HepG2 (cell line): ENCODE measurements around the gene FAM222B. TPM values are rescaled to one million over a fixed set of nuclear protein-coding genes. Genes with fewer than 3 reads are reported as not detected.

Experiments
- ATF1 ChIP-seq: IDR thresholded peaks from 2 replicates; pipeline ENCODE4 v1.6.1; 2016; ENCODE audit warnings: mild to moderate bottlenecking, control low read depth
- GRHL1 ChIP-seq: sonication (generic); formaldehyde crosslinking; conservative IDR thresholded peaks from 2 replicates; pipeline ENCODE4 v1.8.0; 2022; ENCODE audit warnings: missing genetic modification reagents
- HCFC1 ChIP-seq: fragments of 150-350 bp; IDR thresholded peaks from 2 replicates; pipeline ENCODE4 v1.6.1; 2014; ENCODE audit warnings: low read depth, low read length
- HNRNPUL1 ChIP-seq: fragments of 200-400 bp; formaldehyde crosslinking; IDR thresholded peaks from 2 replicates; pipeline ENCODE4 v1.6.1; 2017; ENCODE audit warnings: low read depth, mild to moderate bottlenecking, low read length, moderate library complexity
- MLXIP ChIP-seq: sonication (generic); formaldehyde crosslinking; IDR thresholded peaks from 2 replicates; pipeline ENCODE4 v1.9.0; 2021; ENCODE audit warnings: missing genetic modification reagents, borderline replicate concordance
- SALL2 ChIP-seq: sonication (generic); formaldehyde crosslinking; IDR thresholded peaks from 2 replicates; pipeline ENCODE4 v1.8.1; 2023; ENCODE audit warnings: mild to moderate bottlenecking, missing genetic modification reagents, inconsistent platforms
- SETDB1 ChIP-seq: sonication (generic); formaldehyde crosslinking; IDR thresholded peaks from 2 replicates; pipeline ENCODE4 v1.5.1; 2020; ENCODE audit warnings: missing genetic modification reagents, mild to moderate bottlenecking, borderline replicate concordance
- SRY ChIP-seq: sonication (generic); formaldehyde crosslinking; IDR thresholded peaks from 2 replicates; pipeline ENCODE4 v1.8.0; 2022; ENCODE audit warnings: mild to moderate bottlenecking, missing genetic modification reagents
- TERF1 ChIP-seq: sonication (generic); formaldehyde crosslinking; IDR thresholded peaks from 2 replicates; pipeline ENCODE4 v1.8.0; 2022; ENCODE audit warnings: mild to moderate bottlenecking, missing genetic modification reagents, moderate library complexity
- U2AF2 ChIP-seq: fragments of 200-400 bp; formaldehyde crosslinking; IDR thresholded peaks from 2 replicates; pipeline ENCODE4 v1.6.1; 2017; ENCODE audit warnings: low read depth, mild to moderate bottlenecking, low read length
- XRCC5 ChIP-seq: fragments of 200-400 bp; formaldehyde crosslinking; optimal IDR thresholded peaks from 2 replicates; pipeline ENCODE3; 2017; ENCODE audit warnings: mild to moderate bottlenecking, low read length
- YEATS2 ChIP-seq: sonication (generic); formaldehyde crosslinking; IDR thresholded peaks from 2 replicates; pipeline ENCODE4 v1.4.0; 2020; ENCODE audit warnings: missing genetic modification reagents, borderline replicate concordance
- ZBTB33 ChIP-seq: sonication (generic); formaldehyde crosslinking; IDR thresholded peaks from 2 replicates; pipeline ENCODE4 v1.4.0; 2020; ENCODE audit warnings: missing genetic modification reagents
- ZNF232 ChIP-seq: sonication (generic); formaldehyde crosslinking; IDR thresholded peaks from 2 replicates; pipeline ENCODE4 v1.4.0; 2020; ENCODE audit warnings: missing genetic modification reagents, borderline replicate concordance
- ZNF296 ChIP-seq: sonication (generic); formaldehyde crosslinking; conservative IDR thresholded peaks from 2 replicates; pipeline ENCODE4 v1.5.0; 2020; ENCODE audit warnings: mild to moderate bottlenecking, missing genetic modification reagents
- ZNF326 ChIP-seq: sonication (generic); formaldehyde crosslinking; IDR thresholded peaks from 2 replicates; pipeline ENCODE4 v1.4.0; 2020; ENCODE audit warnings: missing genetic modification reagents, borderline replicate concordance
- ZNF34 ChIP-seq: sonication (generic); formaldehyde crosslinking; IDR thresholded peaks from 2 replicates; pipeline ENCODE4 v1.4.0; 2020; ENCODE audit warnings: mild to moderate bottlenecking, missing genetic modification reagents, borderline replicate concordance
- ZNF800 ChIP-seq: sonication (generic); formaldehyde crosslinking; IDR thresholded peaks from 2 replicates; pipeline ENCODE4 v1.4.0; 2020; ENCODE audit warnings: missing genetic modification reagents
- polyA plus RNA-seq, 8 experiments: library from polyadenylated mRNA; depleted of rRNA in 3 of 8; stranded (reverse) in 7 of 8; unstranded in 1 of 8; fragments of >200 nt; fragmentation: Illumina TruSeq in 4 of 8; extraction: Trizol in 4 of 8; gene quantifications; 2 replicates each; pipeline versions ENCODE4 v1.2.1 to v1.2.3, GENCODE V29; 2011 to 2016; ENCODE audit warnings: low read depth in 4 of 8, missing spikeins in 1 of 8, mixed read lengths in 1 of 8; ENCODE audit not compliant: insufficient read depth in 1 of 8
- total RNA-seq, 5 experiments: library from RNA; depleted of rRNA; stranded (reverse); fragments of >200 nt; fragmentation: Illumina TruSeq; extraction: Trizol; gene quantifications; 2 replicates each; pipeline ENCODE4 v1.2.3, GENCODE V29; 2016; ENCODE audit warnings: low read depth in 1 of 5

Gene FAM222B
- total and polyA plus RNA-seq, 2 of the 13 experiments (the other 11 are each of a cell fraction or from before 2014, with no cell fraction given): 3.5 to 7.3 TPM

- TF ChIP-seq SRY (CRISPR knock-in tag): no peak; the same call in 1 of the 2 replicates
- TF ChIP-seq HNRNPUL1: no peak
- peak; percentile 99 for TF ChIP-seq ZNF34 (CRISPR knock-in tag)
- no peak for TF ChIP-seq TERF1
- no peak for TF ChIP-seq SETDB1 (CRISPR knock-in tag)
- no peak; the same call in 1 of the 2 replicates for TF ChIP-seq YEATS2 (CRISPR knock-in tag)
- TF ChIP-seq ZNF296: no peak
- peak; percentile 82 for TF ChIP-seq XRCC5
- TF ChIP-seq GRHL1 (CRISPR knock-in tag): no peak
- TF ChIP-seq SALL2 (CRISPR knock-in tag): peak; percentile 90; the same call in 1 of the 2 replicates
- no peak for TF ChIP-seq ATF1 (CRISPR knock-in tag)
- TF ChIP-seq HCFC1: no peak
- TF ChIP-seq ZNF326: no peak
- TF ChIP-seq MLXIP (CRISPR knock-in tag): no peak
- TF ChIP-seq ZNF232 (CRISPR knock-in tag): no peak
- TF ChIP-seq U2AF2: no peak
- TF ChIP-seq ZBTB33 (CRISPR knock-in tag): peak; percentile 43; the same call in 1 of the 2 replicates
- peak; percentile 75; the same call in 1 of the 2 replicates for TF ChIP-seq ZNF800 (CRISPR knock-in tag)
Measured at GRCh38 chr17:28726627-28727491, 115.7 kb downstream of the FAM222B start (continued).
